ELF-1 (cell line): ENCODE measurements around the gene MON2.
A peak's percentile ranks its signal among the peaks of the same experiment; 100 is the strongest.
"Not testable (repeated sequence)": the region's sequence is repeated elsewhere in the genome, so short reads cannot be mapped to it uniquely, and the experiment has no call there.

Source experiments
- DNase-seq: peaks from one replicate; pipeline ENCODE4 v3.0.0-alpha.2; 2016; ENCODE audit warnings: low read depth, low spot score

Gene MON2

DNA sequence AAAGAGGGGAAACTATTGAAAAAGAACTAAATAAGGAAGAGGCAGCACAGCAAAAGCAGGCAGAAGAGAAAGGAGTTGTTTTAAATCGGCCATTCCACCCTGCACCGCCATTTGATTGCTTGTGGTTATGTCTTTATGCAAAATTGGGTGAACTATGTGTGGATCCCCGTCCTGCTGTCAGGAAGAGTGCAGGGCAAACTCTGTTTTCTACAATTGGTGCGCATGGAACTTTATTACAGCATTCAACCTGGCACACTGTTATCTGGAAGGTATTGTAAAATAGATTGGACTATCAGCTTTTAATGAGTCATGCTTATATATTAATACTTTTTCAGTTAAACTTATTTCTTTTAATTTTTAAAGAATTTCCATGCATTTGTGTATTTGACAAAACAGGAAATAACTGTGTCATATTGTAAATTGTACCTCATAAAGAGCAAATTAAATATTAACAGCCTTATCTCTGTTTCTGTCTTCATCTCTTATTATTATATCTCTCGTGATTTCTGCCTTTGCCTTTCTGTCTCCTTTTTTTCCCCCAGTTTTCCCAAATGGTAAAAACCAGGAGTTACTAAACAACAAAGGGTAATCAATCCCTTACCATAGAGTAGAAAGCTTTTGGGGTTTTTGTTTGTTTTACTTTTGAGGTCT is 86.4 kb downstream of the MON2 start:
- DNase-seq, result no peak

DNA sequence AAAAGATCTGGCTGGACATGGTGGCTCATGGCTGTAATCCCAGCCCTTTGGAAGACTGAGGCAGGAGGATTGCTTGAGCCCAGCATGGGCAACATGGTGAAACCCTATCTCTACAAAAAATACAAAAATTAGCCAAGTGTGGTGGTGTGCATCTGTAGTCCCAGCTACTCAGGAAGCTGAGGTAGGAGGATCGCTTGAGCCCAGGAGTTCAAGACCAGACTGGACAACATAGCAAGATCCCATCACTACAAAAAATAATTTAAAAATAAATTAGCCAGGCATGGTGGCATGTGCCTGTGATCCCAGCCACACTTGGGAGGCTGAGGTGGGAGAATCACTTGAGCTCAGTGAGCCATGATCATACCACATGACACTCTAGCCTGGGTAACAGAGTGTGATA is 92.7 kb downstream of the MON2 start:
- DNase-seq, result not testable (repeated sequence)

DNA sequence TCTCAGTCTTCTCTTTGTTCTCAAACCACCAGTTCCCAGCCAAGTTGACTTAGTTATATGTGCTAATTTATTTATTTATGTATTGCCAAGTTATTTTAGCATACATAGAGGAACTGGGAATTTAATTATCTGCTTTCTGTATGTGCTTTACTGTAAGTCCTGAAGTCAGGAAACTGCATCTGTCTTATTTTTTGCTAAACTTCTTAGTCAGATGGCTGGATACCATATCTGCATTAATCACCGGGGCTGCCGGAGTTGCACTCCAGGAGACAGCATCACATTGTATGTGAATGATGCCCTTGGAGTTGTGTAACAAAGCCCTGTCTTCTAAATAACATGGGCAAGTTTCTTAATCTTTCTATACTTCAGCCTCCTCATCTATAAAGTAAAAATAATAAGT is 96.2 kb downstream of the MON2 start:
- DNase-seq, result no peak

- no peak for DNase-seq
Observed at GRCh38 chr12:62575036-62575435, 108.4 kb downstream of the MON2 start.

GRCh38 chr12:62576503-62576902 is 109.9 kb downstream of the MON2 start:
- no peak for DNase-seq

GRCh38 chr12:62578726-62579125 is 112.1 kb downstream of the MON2 start:
- DNase-seq, result no peak

GRCh38 chr12:62581288-62582064 is 114.8 kb downstream of the MON2 start:
- DNase-seq, result peak; percentile 25

GRCh38 chr12:62582065-62582366 is 115.4 kb downstream of the MON2 start:
- no peak for DNase-seq

DNA sequence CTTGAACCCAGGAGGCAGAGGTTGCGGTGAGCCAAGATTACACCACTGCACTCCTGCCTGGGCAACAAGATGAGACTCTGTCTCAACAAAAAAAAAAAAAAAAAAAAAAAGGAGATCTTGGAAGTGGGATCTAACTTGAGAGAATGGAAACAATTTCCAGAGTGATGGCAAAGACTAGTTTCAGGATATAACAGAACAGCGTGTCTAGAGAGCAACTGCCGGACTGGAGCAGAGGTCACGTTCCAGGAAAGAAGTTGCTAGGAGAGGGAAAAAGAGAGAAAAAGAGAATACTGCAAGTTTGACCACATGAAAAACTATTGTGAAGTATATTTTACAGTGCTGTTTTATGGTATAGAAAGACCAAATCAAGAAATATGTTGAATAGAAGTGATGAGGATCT is 118.0 kb downstream of the MON2 start:
- no peak for DNase-seq

DNA sequence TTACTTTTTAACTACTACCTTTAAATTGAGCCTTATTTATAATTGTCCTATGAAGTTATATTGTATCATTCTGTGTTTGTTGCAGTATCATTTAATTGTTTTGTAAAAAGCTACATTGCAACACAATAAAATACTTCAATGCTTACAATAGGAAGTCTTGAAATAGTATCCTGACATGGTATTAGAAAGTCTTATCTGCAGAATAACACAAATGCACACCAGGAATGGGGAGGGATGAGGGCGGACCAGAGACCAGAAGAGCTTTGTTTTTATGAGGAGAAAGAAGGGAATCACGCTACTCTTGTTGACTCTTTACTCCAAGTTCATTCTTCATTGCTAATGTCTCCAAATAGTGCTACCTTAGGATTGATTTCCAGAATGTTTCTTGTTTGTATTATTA is 120.2 kb downstream of the MON2 start:
- no peak for DNase-seq

DNA sequence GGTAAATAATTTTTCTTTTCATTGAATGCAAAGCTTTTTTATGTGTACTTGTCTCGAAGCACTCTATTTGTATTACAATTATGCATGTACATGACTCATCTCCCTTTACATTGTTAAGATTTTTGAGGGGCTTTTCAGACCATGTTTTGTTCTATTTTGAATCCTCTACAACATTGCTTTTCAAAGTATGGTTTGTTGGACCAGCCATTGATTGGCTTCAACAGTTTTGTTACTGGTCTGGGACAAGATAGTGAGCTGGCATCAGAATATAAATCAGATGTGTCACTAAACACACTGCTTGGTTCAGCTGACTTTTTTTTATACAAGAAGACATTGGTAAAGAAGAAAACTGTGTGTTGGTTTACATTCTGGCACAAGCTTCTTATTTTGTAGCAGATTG is 122.3 kb downstream of the MON2 start:
- DNase-seq, result no peak

DNA sequence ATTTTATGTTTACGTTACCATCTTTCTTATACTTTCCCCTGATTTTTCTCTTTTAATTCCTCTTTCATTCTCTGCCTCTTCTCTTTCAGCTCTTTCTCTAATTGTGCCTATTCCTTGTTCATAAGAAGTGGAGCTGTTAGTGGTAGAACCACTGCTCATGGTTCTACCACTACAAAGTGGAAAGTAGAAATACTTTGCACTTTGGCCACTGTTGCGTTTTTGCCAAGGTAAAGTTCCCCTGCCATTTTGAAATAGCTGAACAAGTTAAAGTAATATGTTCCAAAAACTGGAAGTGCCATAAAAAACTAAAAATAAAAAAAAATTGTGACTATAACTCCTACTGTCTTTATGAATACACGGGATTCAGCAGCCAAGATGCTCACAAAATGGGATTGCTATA is 130.6 kb downstream of the MON2 start:
- DNase-seq, result no peak

DNA sequence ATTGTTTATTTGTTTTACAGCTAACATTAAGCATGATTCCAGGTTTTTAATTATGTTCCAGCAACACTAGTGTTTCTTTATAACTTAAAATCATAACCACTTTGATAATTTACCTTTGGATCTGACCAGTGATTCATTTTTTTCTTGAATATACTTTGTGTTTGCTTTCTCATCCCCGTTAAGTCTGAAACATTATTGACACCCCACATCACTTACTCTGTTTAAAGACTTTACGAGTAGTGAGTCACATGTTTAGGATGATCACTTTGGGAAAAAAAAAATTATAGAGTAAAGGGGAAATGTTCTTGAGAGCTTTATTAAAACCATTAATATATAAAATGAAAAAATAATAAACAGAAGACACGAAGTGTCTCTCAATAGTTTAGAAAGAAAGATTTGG is 132.2 kb downstream of the MON2 start:
- DNase-seq, result no peak

- no peak for DNase-seq
Observed at GRCh38 chr12:62599854-62600437, 133.3 kb downstream of the MON2 start.

- no peak for DNase-seq
Observed at GRCh38 chr12:62601765-62602164, 135.1 kb downstream of the MON2 start.

DNA sequence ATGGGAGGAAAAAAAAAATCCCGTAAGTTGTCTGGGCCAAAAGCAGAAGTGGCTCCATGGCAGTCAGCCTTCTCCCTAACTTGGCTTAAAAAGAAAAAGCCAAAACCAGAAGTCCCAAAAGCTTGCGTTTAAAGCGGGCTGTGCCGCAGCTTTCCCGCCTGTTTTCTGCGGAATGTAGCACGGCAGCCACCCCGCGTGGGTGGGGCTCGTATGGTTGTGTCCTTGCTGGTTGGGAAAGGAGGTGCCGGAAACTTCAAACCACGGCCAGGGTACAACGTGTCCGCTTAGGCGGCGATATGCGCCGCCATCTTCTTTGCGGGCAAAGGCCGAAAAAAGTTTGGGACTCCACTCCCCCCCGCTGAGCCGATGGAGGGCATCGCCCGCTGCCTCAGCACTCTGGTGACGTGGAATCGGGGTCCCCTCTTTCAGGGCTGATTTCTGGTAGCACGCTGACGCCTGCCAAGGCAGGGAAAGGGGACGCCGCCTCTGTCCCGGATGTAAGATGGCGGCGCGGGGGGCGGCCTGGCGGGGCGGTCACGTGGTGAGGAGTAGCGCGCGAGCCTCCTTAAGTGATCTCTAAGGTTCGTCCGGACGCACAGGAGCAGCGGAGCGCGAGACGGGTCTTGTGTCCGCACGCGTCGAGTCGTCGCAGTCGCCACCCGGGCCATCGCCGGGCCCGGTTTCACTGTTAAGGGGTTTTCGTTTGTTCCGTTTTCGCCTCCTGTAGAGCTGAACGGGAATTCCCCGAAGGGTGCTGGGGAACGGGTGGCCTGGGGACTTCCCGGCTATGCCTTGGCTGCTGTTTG is 135.8 kb downstream of the MON2 start:
- DNase-seq, result peak; percentile 95

DNA sequence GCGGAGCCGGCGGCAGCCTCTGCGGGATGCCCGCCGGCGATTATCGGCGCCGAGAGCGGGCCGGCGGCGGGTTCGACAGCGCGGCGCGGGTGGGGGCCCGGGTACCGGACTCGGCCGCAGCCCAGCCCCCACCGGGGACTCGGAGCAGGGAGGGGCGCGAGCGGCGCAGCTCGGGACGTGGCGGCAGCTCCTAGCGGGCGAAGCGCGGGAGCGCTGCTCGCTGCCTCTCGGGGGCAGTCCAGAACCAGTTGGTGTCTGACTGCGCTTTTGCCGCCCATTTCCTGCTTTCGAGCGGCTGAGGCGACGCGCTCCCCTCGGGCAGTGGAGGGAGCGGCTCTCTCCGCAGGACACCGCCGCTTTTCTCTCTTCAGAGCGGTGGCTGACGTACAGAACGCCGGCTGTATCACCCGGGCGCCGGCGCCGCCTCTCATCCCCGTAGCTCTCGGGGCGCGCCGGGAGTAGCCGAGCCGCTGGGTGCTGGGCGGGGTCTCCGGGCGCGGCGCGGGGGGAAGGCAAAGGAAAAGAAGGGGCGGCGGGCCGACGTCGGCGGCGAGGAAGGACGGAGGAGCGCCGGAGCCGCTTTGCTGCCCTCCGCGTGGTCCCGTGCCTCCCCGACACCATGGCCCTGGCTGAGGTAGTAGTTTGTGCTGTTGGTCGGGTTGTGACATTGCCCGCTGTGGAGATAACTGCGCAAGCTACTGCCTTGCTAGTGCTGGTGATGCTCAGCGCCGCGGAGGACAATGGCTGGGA is 136.6 kb downstream of the MON2 start:
- DNase-seq, result peak; percentile 91

DNA sequence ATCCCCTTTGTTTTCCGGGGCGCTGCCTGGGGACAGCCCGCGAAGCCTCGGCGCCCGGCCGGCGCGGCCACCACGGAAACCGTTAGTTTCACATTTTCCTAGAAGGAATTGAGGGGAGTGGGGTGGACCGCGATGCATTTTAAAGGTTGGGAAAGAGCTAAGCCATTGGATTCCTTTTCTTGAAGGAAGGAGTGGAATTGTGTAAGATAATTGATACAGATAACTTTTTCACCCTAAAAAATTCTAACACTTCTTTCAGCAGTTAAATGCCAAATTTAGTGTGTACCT is 137.1 kb downstream of the MON2 start:
- no peak for DNase-seq

GRCh38 chr12:62604373-62604772 is 137.7 kb downstream of the MON2 start:
- no peak for DNase-seq

GRCh38 chr12:62604871-62605270 is 138.2 kb downstream of the MON2 start:
- DNase-seq, result no peak

DNA sequence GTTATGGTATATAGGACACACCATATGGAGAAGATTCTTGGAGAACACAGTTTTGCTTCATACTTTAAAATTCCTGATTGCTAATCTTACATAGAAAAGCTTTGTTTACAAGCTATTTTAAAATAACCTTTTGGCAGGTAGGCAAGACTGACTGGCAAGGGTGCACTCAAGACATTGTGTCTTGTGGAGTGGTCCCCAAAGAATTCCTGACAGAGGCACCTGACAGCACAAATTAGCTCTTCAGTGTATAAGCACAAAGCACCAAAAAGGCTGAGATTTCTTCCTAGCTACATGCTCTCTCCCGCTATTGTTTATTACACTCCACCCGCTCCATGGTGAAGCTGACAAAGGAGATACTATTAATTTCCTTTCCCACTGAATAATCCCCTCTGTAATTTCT is 139.4 kb downstream of the MON2 start:
- DNase-seq, result no peak

DNA sequence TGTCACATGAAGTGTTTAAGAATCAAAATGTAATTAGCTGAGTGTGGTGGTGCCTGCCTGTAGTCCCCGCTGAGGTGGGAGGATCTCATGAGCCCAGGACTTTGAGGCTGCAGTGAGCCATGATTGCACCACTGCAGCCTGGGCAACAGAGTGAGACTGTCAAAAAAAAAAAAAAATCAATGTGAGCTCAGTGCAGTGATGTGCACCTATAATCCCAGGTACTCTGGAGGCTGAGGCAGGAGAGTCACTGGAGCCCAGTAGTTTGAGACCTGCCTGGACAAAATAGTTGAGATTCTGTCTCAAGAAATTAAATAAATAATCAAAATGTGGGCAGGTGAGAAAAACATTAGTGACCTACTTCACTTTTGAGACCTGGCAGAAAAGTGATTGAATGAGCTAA is 140.0 kb downstream of the MON2 start:
- no peak for DNase-seq
